Gastroesophageal sphincter (tissue), 4 donors: ENCODE data around the gene ATP5F1E. TPM values are rescaled to one million over a fixed set of nuclear protein-coding genes. Genes with fewer than 3 reads are reported as not detected.

Experiments
- ATAC-seq: fragments of 150-250 bp; one replicate; pipeline ENCODE4 v1.9.1; 2016; ENCODE audit warnings: mild to moderate bottlenecking, moderate library complexity
- H3K27ac ChIP-seq, 4 donors: fragments of 200-600 bp; sonication (generic) in 3 of 4; 1 replicate in 3 of 4; 2 replicates in 1 of 4; pipeline ENCODE4 v1.5.1; 2016 to 2019
- H3K27me3 ChIP-seq: fragments of 200-600 bp; sonication (generic); one replicate; pipeline ENCODE4 v1.5.1; 2019
- H3K36me3 ChIP-seq, 2 donors: fragments of 200-600 bp; sonication (generic); one replicate each; pipeline ENCODE4 v1.5.1; 2019; ENCODE audit warnings: control low read depth in 1 of 2
- H3K4me1 ChIP-seq, 3 donors: fragments of 200-600 bp; sonication (generic); 1 replicate in 2 of 3; 2 replicates in 1 of 3; pipeline ENCODE4 v1.5.1; 2016 to 2019; ENCODE audit warnings: control low read depth in 2 of 3
- H3K4me3 ChIP-seq, 2 donors: fragments of 200-600 bp; sonication (generic); one replicate each; pipeline ENCODE4 v1.5.1; 2019; ENCODE audit warnings: mild to moderate bottlenecking in 1 of 2, moderate library complexity in 1 of 2
- H3K9me3 ChIP-seq, 3 donors: fragments of 200-600 bp; sonication (generic); one replicate each; pipeline ENCODE4 v1.5.1; 2017 to 2019; ENCODE audit warnings: control low read depth in 2 of 3
- EP300 ChIP-seq: sonication (generic); formaldehyde crosslinking; IDR thresholded peaks from one replicate; pipeline ENCODE4 v1.6.1; 2017; ENCODE audit warnings: antibody characterized with exemption, mild to moderate bottlenecking
- POLR2A ChIP-seq, 2 donors: fragments of 450-650 bp; IDR thresholded peaks; one replicate each; pipeline ENCODE4 v1.6.1; 2017; ENCODE audit warnings: antibody characterized with exemption in 2 of 2, mild to moderate bottlenecking in 2 of 2, moderate library complexity in 1 of 2
- POLR2AphosphoS5 ChIP-seq: sonication (generic); formaldehyde crosslinking; IDR thresholded peaks from one replicate; pipeline ENCODE4 v1.6.1; 2017; ENCODE audit warnings: antibody characterized with exemption
- WGBS, 2 donors: methylation state at CpG; one replicate each; pipeline ENCODE4 v1.1.5; 2018; ENCODE audit warnings: low coverage in 1 of 2; 5-methylcytosine and 5-hydroxymethylcytosine counted together
- total RNA-seq, 4 donors: library from RNA; depleted of rRNA; stranded (reverse); fragments of >200 nt; gene quantifications; one replicate each; pipeline ENCODE4 v1.1.0, GENCODE V29; 2016
- TF ChIP-seq, protein P1 (sequence below), 4 experiments: fragments of 200-600 bp in 2 of 4; fragments of 450-650 bp in 2 of 4; sonication (generic) in 1 of 4; IDR thresholded peaks; one replicate each; pipeline ENCODE4 v1.5.1; 2017 to 2019; ENCODE audit warnings: antibody characterized with exemption in 4 of 4, mild to moderate bottlenecking in 2 of 4, moderate library complexity in 2 of 4

ATP5F1E gene
- total RNA-seq, 4 donors from 2014 or later: 23.1 to 40.6 (median 35.4) TPM

DNA sequence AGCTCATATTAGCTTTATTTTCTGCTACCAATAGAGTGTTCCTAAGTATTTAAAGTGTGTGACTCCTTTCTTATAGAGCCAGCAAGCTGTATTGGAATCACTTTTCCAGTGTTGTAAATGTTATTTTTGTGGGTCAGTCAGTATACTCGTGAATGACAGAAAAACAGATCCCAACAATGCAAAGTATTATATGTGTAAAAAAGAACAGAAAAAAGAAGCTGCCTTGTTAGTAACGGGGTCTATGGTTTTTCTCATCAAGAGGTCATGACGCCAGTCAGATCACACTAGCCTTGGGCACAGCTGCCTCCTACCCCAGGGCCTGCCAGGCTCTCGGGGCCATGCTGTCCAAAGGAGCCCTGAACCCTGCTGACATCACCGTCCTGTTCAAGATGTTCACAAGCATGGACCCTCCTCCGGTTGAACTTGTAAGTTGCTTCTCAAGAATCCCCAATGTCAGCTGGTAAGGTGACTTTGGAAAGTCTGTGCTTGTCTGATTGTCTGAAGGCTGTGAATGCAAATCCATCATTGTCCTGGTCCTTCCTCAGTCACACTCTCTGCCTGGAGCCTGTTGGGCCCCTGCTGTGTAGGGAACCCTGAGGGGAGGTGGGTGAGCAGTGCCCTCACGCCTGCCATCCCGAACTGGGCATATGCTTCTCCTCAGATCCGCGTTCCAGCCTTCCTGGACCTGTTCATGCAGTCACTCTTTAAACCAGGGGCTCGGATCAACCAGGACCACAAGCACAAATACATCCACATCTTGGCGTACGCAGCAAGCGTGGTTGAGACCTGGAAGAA lies 41.3 kb downstream of the ATP5F1E start:
- 84 to 91% methylated on average over 8 to 10 of the region's 14 CpGs for WGBS, 2 donors
- ATAC-seq: no peak
- Histone ChIP-seq H3K4me1 (peaks cover 0 to 8% (median 3%) of the 10 kb centered on the region in 3 donors), H3K36me3 (peaks cover 0 to 99% of the 10 kb centered on the region in 2 donors), H3K27me3 (no peaks in the 10 kb centered on the region), H3K9me3 (no peaks in the 10 kb centered on the region), H3K4me3 (no peak overlapping the region), H3K27ac (no peak overlapping the region)
- TF ChIP-seq EP300: no peak
- TF ChIP-seq POLR2A (IDR thresholded peaks at IDR 0.05): peak in 1 of 2 donors; percentile 16

DNA sequence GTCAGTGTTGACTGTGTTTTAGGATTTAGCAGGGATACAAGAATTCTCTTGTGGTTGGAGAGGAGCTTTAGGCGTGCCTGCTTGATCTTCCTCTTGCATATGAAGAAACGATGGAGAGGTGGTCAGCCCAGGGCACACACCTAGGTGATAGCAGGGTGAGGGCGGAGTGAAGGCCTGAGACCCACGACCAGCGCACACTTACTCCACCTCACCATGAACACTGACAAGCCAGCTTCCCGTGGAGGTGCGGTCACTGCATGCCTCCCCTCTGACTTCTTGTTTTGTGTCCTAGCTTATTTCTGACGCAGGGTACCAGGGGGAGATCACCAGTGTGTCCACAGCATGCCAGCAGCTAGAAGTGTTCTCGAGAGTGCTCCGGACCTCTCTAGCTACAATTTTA lies 42.9 kb downstream of the ATP5F1E start:
- peaks cover 0 to 25% (median 9%) of the 10 kb centered on the region in 3 donors for H3K4me1 ChIP-seq
- 93 to 97% methylated on average over 3 to 4 of the region's 10 CpGs for WGBS, 2 donors
- peaks cover 0 to 82% of the 10 kb centered on the region in 2 donors for H3K36me3 ChIP-seq
- no peaks in the 10 kb centered on the region for H3K9me3 ChIP-seq
- no peak overlapping the region for H3K4me3 ChIP-seq
- no peaks in the 10 kb centered on the region for H3K27me3 ChIP-seq
- no peak for TF ChIP-seq POLR2A (IDR thresholded peaks at IDR 0.05)
- no peak for TF ChIP-seq EP300
- no peak for TF ChIP-seq POLR2AphosphoS5
- TF ChIP-seq, protein P1, sequence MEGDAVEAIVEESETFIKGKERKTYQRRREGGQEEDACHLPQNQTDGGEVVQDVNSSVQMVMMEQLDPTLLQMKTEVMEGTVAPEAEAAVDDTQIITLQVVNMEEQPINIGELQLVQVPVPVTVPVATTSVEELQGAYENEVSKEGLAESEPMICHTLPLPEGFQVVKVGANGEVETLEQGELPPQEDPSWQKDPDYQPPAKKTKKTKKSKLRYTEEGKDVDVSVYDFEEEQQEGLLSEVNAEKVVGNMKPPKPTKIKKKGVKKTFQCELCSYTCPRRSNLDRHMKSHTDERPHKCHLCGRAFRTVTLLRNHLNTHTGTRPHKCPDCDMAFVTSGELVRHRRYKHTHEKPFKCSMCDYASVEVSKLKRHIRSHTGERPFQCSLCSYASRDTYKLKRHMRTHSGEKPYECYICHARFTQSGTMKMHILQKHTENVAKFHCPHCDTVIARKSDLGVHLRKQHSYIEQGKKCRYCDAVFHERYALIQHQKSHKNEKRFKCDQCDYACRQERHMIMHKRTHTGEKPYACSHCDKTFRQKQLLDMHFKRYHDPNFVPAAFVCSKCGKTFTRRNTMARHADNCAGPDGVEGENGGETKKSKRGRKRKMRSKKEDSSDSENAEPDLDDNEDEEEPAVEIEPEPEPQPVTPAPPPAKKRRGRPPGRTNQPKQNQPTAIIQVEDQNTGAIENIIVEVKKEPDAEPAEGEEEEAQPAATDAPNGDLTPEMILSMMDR (IDR thresholded peaks at IDR 0.05): no peak
- no peak for ATAC-seq
- H3K27ac ChIP-seq: no peak overlapping the region

DNA sequence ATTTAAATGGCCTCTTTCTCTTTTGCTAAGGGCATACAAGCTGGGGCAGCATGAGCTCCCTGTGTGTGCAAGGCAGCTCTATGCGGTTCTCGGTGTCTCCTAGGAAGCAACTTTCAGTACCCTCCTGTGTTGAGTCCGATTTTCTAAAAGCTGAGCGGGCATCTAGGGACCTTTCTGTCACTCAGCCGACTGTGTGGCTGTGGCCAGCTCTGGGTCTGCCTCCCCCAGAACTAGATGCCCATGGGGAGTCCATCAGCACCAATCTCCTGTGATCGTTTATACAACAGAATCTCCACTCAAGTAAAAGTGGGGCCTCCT lies 43.6 kb downstream of the ATP5F1E start:
- Histone ChIP-seq H3K27ac (no peak overlapping the region), H3K9me3 (no peaks in the 10 kb centered on the region), H3K4me1 (peaks cover 0 to 31% (median 14%) of the 10 kb centered on the region in 3 donors), H3K36me3 (peaks cover 0 to 76% of the 10 kb centered on the region in 2 donors), H3K27me3 (no peaks in the 10 kb centered on the region), H3K4me3 (no peak overlapping the region)
- 76 to 91% methylated on average over 3 to 6 of the region's 6 CpGs for WGBS, 2 donors
- TF ChIP-seq, protein P1 (IDR thresholded peaks at IDR 0.05): no peak
- no peak for TF ChIP-seq POLR2A (IDR thresholded peaks at IDR 0.05)
- TF ChIP-seq POLR2AphosphoS5: no peak
- TF ChIP-seq EP300: no peak
- no peak for ATAC-seq

DNA sequence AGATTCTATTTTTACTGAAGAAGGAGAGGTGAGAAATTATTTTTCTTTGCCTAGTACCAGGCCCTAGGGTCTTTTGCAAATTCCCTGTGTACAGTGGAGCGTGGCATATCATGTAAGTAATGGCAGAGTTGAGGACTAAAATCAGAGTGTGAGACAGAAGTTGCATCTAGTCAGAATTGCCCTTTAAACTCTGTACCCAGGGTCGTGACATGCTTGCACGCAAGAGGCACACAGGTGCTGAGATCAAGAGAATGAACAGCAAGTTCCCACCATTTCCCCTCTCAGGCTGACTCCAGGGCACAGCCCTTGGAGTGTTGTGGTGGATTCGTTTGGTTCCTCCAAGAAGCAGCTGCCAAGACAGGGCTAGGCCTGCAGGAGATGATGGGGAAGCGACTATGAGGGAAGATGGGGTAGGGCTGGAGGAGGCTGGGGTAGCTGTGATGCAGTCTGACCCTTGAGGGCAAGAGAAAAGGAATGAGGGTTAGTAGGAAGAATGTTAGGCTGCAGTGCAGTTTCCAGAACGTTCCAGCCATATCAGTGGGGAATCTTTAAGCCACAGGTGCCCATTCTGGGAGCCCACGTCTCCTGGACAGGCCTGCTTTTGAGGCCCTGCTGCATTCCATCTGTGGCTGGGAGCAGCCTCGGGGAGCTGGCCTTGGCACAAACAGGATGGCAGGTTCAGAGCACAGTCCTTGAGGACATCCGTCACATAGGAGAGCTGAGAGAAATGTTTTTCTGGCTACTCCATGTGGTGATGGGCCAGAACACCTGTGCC lies 44.2 kb downstream of the ATP5F1E start:
- H3K27ac ChIP-seq: no peak overlapping the region
- no peaks in the 10 kb centered on the region for H3K9me3 ChIP-seq
- no peaks in the 10 kb centered on the region for H3K27me3 ChIP-seq
- peaks cover 0 to 37% (median 19%) of the 10 kb centered on the region in 3 donors for H3K4me1 ChIP-seq
- H3K4me3 ChIP-seq: no peak overlapping the region
- ATAC-seq: no peak
- H3K36me3 ChIP-seq: peaks cover 0 to 70% of the 10 kb centered on the region in 2 donors
- TF ChIP-seq POLR2A (IDR thresholded peaks at IDR 0.05): no peak
- no peak for TF ChIP-seq EP300
- TF ChIP-seq POLR2AphosphoS5: no peak
- TF ChIP-seq, protein P1 (IDR thresholded peaks at IDR 0.05): no peak
- WGBS, 2 donors: 76 to 94% methylated on average over 3 to 6 of the region's 9 CpGs

DNA sequence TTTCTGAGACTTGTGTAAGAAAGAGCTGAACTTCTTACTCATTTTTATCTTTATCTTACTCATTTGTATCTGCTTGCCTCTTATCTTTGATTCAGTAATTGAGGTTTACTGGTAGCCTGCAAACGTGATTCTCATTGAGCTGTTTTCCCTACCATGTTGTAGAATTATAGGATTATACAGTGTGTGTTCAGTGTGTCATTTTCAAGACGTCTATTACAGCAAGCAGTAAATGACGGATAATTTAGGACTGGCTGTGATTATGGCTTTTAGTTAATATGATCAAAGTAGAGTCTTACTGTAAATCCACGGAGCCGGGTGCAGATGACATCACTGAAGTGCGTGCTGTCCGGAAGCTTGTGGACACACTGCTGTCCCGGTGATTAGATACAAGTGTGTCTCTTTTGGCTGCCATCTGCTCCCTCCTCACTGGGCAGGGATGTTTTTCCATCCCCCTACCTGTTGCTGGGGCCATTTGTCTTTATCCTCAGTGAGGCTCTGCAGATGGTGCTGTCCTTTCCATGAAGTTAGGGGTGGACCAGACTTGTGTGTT lies 45.1 kb downstream of the ATP5F1E start:
- TF ChIP-seq POLR2AphosphoS5: no peak
- no peak for TF ChIP-seq POLR2A (IDR thresholded peaks at IDR 0.05)
- TF ChIP-seq EP300: no peak
- TF ChIP-seq, protein P1 (IDR thresholded peaks at IDR 0.05): no peak
- no peak overlapping the region for H3K4me3 ChIP-seq
- 82 to 84% methylated on average over 7 to 8 of the region's 8 CpGs for WGBS, 2 donors
- H3K27me3 ChIP-seq: no peaks in the 10 kb centered on the region
- no peak for ATAC-seq
- no peaks in the 10 kb centered on the region for H3K9me3 ChIP-seq
- H3K27ac ChIP-seq: no peak overlapping the region
- H3K4me1 ChIP-seq: peaks cover 0 to 42% (median 25%) of the 10 kb centered on the region in 3 donors
- H3K36me3 ChIP-seq: peaks cover 0 to 61% of the 10 kb centered on the region in 2 donors
